IMR-90 (cell line): ENCODE data around the gene FMO2. TPM values are rescaled to one million over a fixed set of nuclear protein-coding genes. Genes with fewer than 3 reads are reported as not detected.

Experiments
- ATAC-seq: fragments of 200-7000 bp; cut with Tn5 transposase; 2 replicates; pipeline ENCODE4 v1.9.1; 2020; ENCODE audit warnings: low read depth, mild to moderate bottlenecking, moderate library complexity
- BruUV-seq: library from RNA; stranded (reverse); fragments of 400-500 nt; replicated peaks from 2 replicates; lab custom pipeline; 2021; lab: Mats Ljungman, UMichigan
- CTCF ChIA-PET: fragments of 300-600 bp; formaldehyde crosslinking; extraction: SDS; loops from one replicate; lab custom pipeline; 2021; ENCODE audit warnings: antibody characterized with exemption; lab: Yijun Ruan, JAX
- POLR2A ChIA-PET: fragments of 300-600 bp; sonication (Branson Sonifier 250); formaldehyde crosslinking; loops from one replicate; lab custom pipeline; 2022; ENCODE audit warnings: antibody characterized with exemption; ENCODE audit not compliant: unreplicated experiment; lab: Charles Lee
- DNase-seq: peaks from one replicate; pipeline ENCODE4 v3.0.0; 2013
- H2AFZ ChIP-seq: replicated peaks from 2 replicates; pipeline ENCODE3; 2013; ENCODE audit warnings: low read length, mild to moderate bottlenecking; ENCODE audit not compliant: poor library complexity
- H2AK5ac ChIP-seq: 2 replicates; pipeline ENCODE4 v1.6.1; 2013; ENCODE audit warnings: low read depth, low read length, inconsistent platforms
- H2AK9ac ChIP-seq: replicated peaks from 2 replicates; pipeline ENCODE3; 2013; ENCODE audit warnings: mild to moderate bottlenecking, low read depth, low read length, moderate library complexity; ENCODE audit not compliant: poor library complexity
- H2BK120ac ChIP-seq: 2 replicates; pipeline ENCODE4 v1.6.1; 2013; ENCODE audit warnings: low read depth, low read length, inconsistent platforms
- H2BK15ac ChIP-seq: 3 replicates; pipeline ENCODE4 v1.6.1; 2013; ENCODE audit warnings: low read depth, low read length, inconsistent platforms
- H2BK20ac ChIP-seq: 2 replicates; pipeline ENCODE4 v1.6.1; 2013; ENCODE audit warnings: low read depth, mild to moderate bottlenecking, inconsistent platforms, low read length, moderate library complexity
- H2BK5ac ChIP-seq: 2 replicates; pipeline ENCODE4 v1.6.1; 2013; ENCODE audit warnings: mild to moderate bottlenecking, low read depth, low read length, inconsistent platforms; ENCODE audit not compliant: poor library complexity, severe bottlenecking
- H3K14ac ChIP-seq: replicated peaks from 2 replicates; pipeline ENCODE4 v1.6.1; 2013; ENCODE audit warnings: low read depth, low read length, inconsistent platforms
- H3K18ac ChIP-seq: 2 replicates; pipeline ENCODE4 v1.6.1; 2013; ENCODE audit warnings: low read depth, low read length, control low read depth
- H3K23ac ChIP-seq: 2 replicates; pipeline ENCODE4 v1.6.1; 2013; ENCODE audit warnings: low read depth, low read length, inconsistent platforms
- H3K27ac ChIP-seq: 2 replicates; pipeline ENCODE4 v1.5.1; 2013; ENCODE audit warnings: mild to moderate bottlenecking, control low read depth, low read length; ENCODE audit not compliant: insufficient read depth
- H3K27me3 ChIP-seq: 2 replicates; pipeline ENCODE4 v1.6.1; 2013; ENCODE audit warnings: low read length; ENCODE audit not compliant: control insufficient read depth, insufficient read depth
- H3K36me3 ChIP-seq: 2 replicates; pipeline ENCODE4 v1.6.1; 2013; ENCODE audit warnings: low read length, mixed read lengths; ENCODE audit not compliant: control insufficient read depth, insufficient read depth
- H3K4ac ChIP-seq: 2 replicates; pipeline ENCODE4 v1.6.1; 2013; ENCODE audit warnings: low read depth, low read length, inconsistent platforms
- H3K4me1 ChIP-seq: 2 replicates; pipeline ENCODE4 v1.6.1; 2013; ENCODE audit warnings: low read length, mixed read lengths; ENCODE audit not compliant: control insufficient read depth, insufficient read depth
- H3K4me2 ChIP-seq: 2 replicates; pipeline ENCODE4 v1.6.1; 2013; ENCODE audit warnings: low read depth, mild to moderate bottlenecking, control low read depth, low read length, moderate library complexity
- H3K4me3 ChIP-seq: 2 replicates; pipeline ENCODE4 v1.5.1; 2013; ENCODE audit warnings: low read depth, mild to moderate bottlenecking, control low read depth, low read length, moderate library complexity; ENCODE audit not compliant: insufficient read depth
- H3K56ac ChIP-seq: 2 replicates; pipeline ENCODE4 v1.6.1; 2013; ENCODE audit warnings: low read length, inconsistent platforms; ENCODE audit not compliant: insufficient read depth; ENCODE audit errors: extremely low read depth
- H3K79me1 ChIP-seq, 2 experiments: 2 replicates each; pipeline ENCODE4 v1.6.1; 2013; ENCODE audit warnings: low read length in 2 of 2, inconsistent platforms in 1 of 2, low read depth in 1 of 2
- H3K9ac ChIP-seq: 2 replicates; pipeline ENCODE4 v1.6.1; 2013; ENCODE audit warnings: low read depth, low read length, control low read depth
- H3K9me1 ChIP-seq: 2 replicates; pipeline ENCODE4 v1.6.1; 2013; ENCODE audit warnings: low read length, inconsistent platforms; ENCODE audit not compliant: insufficient read depth
- H3K9me3 ChIP-seq: 2 replicates; pipeline ENCODE4 v1.6.1; 2013; ENCODE audit warnings: low read length; ENCODE audit not compliant: control insufficient read depth, insufficient read depth
- H4K20me1 ChIP-seq: 2 replicates; pipeline ENCODE4 v1.6.1; 2013; ENCODE audit warnings: low read length, inconsistent platforms; ENCODE audit not compliant: insufficient read depth
- H4K5ac ChIP-seq: 2 replicates; pipeline ENCODE4 v1.6.1; 2013; ENCODE audit warnings: mild to moderate bottlenecking, low read depth, low read length, control low read depth
- H4K8ac ChIP-seq, 2 experiments: 2 replicates each; pipeline ENCODE4 v1.6.1; 2013; ENCODE audit warnings: low read depth in 2 of 2, low read length in 2 of 2, control low read depth in 1 of 2, inconsistent platforms in 1 of 2
- H4K91ac ChIP-seq: 2 replicates; pipeline ENCODE4 v1.6.1; 2013; ENCODE audit warnings: low read depth, low read length, inconsistent platforms; ENCODE audit not compliant: insufficient read depth
- CTCF ChIP-seq: conservative IDR thresholded peaks from 2 replicates; pipeline ENCODE4 v1.5.1; 2012; ENCODE audit warnings: mild to moderate bottlenecking, low read depth, low read length, improper control_type of control experiment
- ELK1 ChIP-seq: fragments of 150-350 bp; IDR thresholded peaks from 2 replicates; pipeline ENCODE4 v1.6.1; 2016; ENCODE audit warnings: low read depth, mild to moderate bottlenecking, low read length, moderate library complexity, borderline replicate concordance
- MAZ ChIP-seq: IDR thresholded peaks from 2 replicates; pipeline ENCODE4 v1.6.1; 2012; ENCODE audit warnings: low read depth, mild to moderate bottlenecking, low read length, improper control_type of control experiment, moderate library complexity, borderline replicate concordance
- MXI1 ChIP-seq: IDR thresholded peaks from 2 replicates; pipeline ENCODE4 v1.6.1; 2012; ENCODE audit warnings: low read depth, mild to moderate bottlenecking, low read length, moderate library complexity, borderline replicate concordance
- RFX5 ChIP-seq: IDR thresholded peaks from 2 replicates; pipeline ENCODE4 v1.8.0; 2012; ENCODE audit warnings: low read depth, mild to moderate bottlenecking, low read length, moderate library complexity
- SMC3 ChIP-seq: fragments of 150-350 bp; IDR thresholded peaks from 2 replicates; pipeline ENCODE4 v1.6.1; 2016; ENCODE audit warnings: low read depth, mild to moderate bottlenecking, antibody characterized with exemption, low read length, moderate library complexity
- WGBS, 2 experiments: methylation state at CpG; one replicate each; pipeline versions ENCODE4 v1.1.5 to v1.1.7; 2013; ENCODE audit warnings: missing lambda C conversion rate in 2 of 2; ENCODE audit not compliant: insufficient read length in 1 of 2; ENCODE audit errors: extremely low coverage in 2 of 2; 5-methylcytosine and 5-hydroxymethylcytosine counted together
- dilution Hi-C: fragments of 300-500 bp; cut with HindIII; formaldehyde crosslinking; loops from one replicate; pipeline ENCODE4 v1.14.3; 2018; ENCODE audit warnings: low sequenced_read_pairs; ENCODE audit not compliant: unreplicated experiment
- in situ Hi-C: fragments of 300-500 bp; cut with MboI; formaldehyde crosslinking; loops from 3 replicates; pipeline ENCODE4 v1.14.3; 2019; ENCODE audit warnings: low sequenced_read_pairs, inconsistent platforms, mixed read lengths
- intact Hi-C: fragments of 100-400 bp; cut with micrococcal nuclease; formaldehyde crosslinking; loops from 2 replicates; pipeline ENCODE4 v1.10.0; 2022
- polyA plus RNA-seq, 3 experiments: library from polyadenylated mRNA; depleted of rRNA; stranded (reverse); fragments of >200 nt; gene quantifications; 2 replicates each; pipeline ENCODE4 v1.2.3, GENCODE V29; 2012; ENCODE audit warnings: low replicate concordance in 1 of 3
- total RNA-seq: library from RNA; depleted of rRNA; stranded (reverse); fragments of >200 nt; gene quantifications from 2 replicates; pipeline ENCODE4 v1.2.3, GENCODE V29; 2012

FMO2 gene
- total and polyA plus RNA-seq, 2 of the 4 experiments (the other 2 are of a cell fraction): under 0.01 to 0.05 TPM

DNA sequence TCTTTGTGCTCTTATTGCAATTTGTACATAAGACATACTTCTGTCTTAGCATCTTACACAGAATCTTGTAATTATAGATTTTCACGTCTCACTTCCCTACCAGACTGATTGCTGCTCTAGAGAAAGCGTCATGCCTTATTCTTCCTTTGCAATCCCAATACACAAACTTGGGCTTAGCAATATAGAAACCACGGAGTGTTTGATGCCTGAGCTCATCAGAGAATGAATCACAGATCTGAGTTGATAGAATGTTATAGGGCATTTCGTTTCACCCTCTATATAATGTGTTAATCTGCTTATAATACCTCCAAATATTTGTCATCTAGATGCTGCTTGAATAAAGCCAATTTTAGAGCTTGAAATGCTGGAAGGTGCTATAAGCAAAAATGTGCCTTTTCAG is 69.8 kb downstream of the FMO2 start:
- intact Hi-C loops (no loop called here), in situ Hi-C loops (no loop called here), dilution Hi-C loops (no loop called here)
- Histone ChIP-seq H2BK5ac (no peak overlapping the region), H3K4me3 (no peak overlapping the region), H2BK20ac (no peak overlapping the region), H3K14ac (no peak overlapping the region), H3K4me2 (peak overlapping the region; percentile 53), H3K9ac (no peak overlapping the region), H3K27ac (no peak overlapping the region), H2AFZ (no peak overlapping the region), H3K36me3 (no peaks in the 10 kb centered on the region), H4K91ac (no peak overlapping the region), H3K27me3 (peaks cover 2% of the 10 kb centered on the region), H4K20me1 (no peaks in the 10 kb centered on the region), H3K9me3 (no peaks in the 10 kb centered on the region), H3K4ac (no peak overlapping the region), H3K79me1 (no peaks in the 10 kb centered on the region), H2BK120ac (no peak overlapping the region), H4K5ac (no peak overlapping the region), H2AK9ac (no peak overlapping the region), H3K18ac (no peak overlapping the region), H3K9me1 (no peaks in the 10 kb centered on the region), H3K23ac (no peak overlapping the region), H4K8ac (no peak overlapping the region), H2AK5ac (no peak overlapping the region), H3K56ac (no peak overlapping the region), H2BK15ac (no peak overlapping the region), H3K4me1 (0 out of 2 replicates have a peak, but pooled peaks cover 2% of the 10 kb centered on the region)
- DNase-seq (peak; percentile 47), ATAC-seq (peak; percentile 60)
- BruUV-seq: no TSS peak
- WGBS, 2 experiments: no CpG with 5 or more reads among the region's 4 CpGs
- POLR2A ChIA-PET: no interaction called here
- TF ChIP-seq MXI1: no peak
- no peak for TF ChIP-seq RFX5
- TF ChIP-seq CTCF: no peak
- TF ChIP-seq ELK1: no peak
- TF ChIP-seq MAZ: no peak
- TF ChIP-seq SMC3: no peak
- CTCF ChIA-PET: interaction anchor here (1.5 kb wide), 1 partner anchor 9 kb away, joined by 5 read pairs; no protein-coding TSS in a partner anchor
